Ishikawa (cell line): ENCODE measurements around the gene EYS.

Experiments
- CEBPB ChIP-seq: IDR thresholded peaks from 2 replicates; pipeline ENCODE4 v1.6.1; 2012
- CREB1 ChIP-seq: IDR thresholded peaks from 2 replicates; pipeline ENCODE4 v1.6.1; 2012; ENCODE audit warnings: low read depth
- EP300 ChIP-seq: IDR thresholded peaks from 2 replicates; pipeline ENCODE4 v1.6.1; 2012; ENCODE audit warnings: borderline replicate concordance
- FOXM1 ChIP-seq: IDR thresholded peaks from 2 replicates; pipeline ENCODE4 v1.6.1; 2012; ENCODE audit warnings: low read depth, borderline replicate concordance
- MAX ChIP-seq: IDR thresholded peaks from 2 replicates; pipeline ENCODE4 v1.6.1; 2012
- NFIC ChIP-seq: IDR thresholded peaks from 2 replicates; pipeline ENCODE4 v1.6.1; 2012
- RAD21 ChIP-seq: IDR thresholded peaks from 2 replicates; pipeline ENCODE4 v1.6.1; 2012; ENCODE audit warnings: low read depth
- REST ChIP-seq: IDR thresholded peaks from 2 replicates; pipeline ENCODE4 v1.6.1; 2012; ENCODE audit warnings: low read depth, mild to moderate bottlenecking
- TAF1 ChIP-seq: IDR thresholded peaks from 2 replicates; pipeline ENCODE4 v1.6.1; 2012; ENCODE audit warnings: low read depth, mild to moderate bottlenecking
- TEAD4 ChIP-seq: IDR thresholded peaks from 2 replicates; pipeline ENCODE4 v1.6.1; 2012
- YY1 ChIP-seq: IDR thresholded peaks from 2 replicates; pipeline ENCODE4 v1.6.1; 2012; ENCODE audit warnings: low read depth

GRCh38 chr6:64665137-64665536 lies 1041.9 kb downstream of the EYS start:
- TF ChIP-seq MAX (no peak), RAD21 (no peak), TEAD4 (no peak), EP300 (no peak), CEBPB (no peak), YY1 (no peak), REST (no peak), CREB1 (no peak), NFIC (no peak), FOXM1 (no peak), TAF1 (no peak)
